Measurements from ENCODE around the gene B4GALNT1. TPM values are rescaled to one million over a fixed set of nuclear protein-coding genes. Genes with fewer than 3 reads are reported as not detected.

The B4GALNT1 gene
- total RNA-seq = 1.9 and 8.4 TPM in 2 replicates

DNA sequence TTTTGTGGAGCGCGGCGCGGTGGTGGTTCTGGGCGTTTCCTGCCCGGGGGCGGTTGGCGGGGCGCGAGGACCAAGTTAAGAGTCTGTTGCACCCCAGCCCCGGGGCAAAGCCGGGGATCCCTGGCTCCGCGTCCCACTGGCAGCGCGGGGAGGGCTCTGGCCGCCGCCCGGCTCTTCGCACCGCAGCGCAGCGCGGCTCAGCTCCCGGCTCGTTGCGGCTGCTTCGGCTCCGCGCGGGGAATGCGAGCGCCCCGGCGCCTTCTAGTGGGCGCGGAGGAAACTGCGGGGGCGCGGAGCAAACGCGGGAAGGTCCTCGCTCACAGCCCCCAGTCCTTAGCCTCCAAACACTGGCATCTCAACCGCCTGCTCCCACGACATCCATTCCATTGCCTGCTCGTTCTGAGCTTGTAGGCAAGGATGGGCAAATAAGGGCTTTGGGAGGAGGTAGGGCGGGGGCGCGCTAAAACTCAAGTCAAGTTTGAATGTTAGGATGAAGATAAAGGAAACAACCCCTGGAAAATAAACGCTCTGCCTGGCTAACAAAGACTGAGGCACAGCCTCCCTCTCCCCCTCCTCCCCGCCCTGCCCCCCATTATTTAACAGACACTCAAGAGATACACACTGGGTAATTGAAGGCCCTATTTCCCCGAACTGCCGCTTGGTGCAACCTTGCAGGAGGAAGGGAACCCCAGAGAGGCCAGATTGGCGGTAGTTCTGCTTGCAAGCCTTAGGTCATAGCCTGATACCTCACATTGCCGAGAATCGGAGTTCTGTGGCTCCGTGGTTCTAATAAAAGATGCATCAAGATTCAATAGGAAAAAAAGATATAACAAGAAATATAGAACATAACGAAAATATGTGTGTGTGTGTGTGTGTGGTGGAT lies at the start of gene B4GALNT1:
Gene B4GALNT1, minus strand, starts transcription at position 244 of the 883 bp plus-strand sequence. CDS start 1,069 bp downstream, outside the sequence.

DNA sequence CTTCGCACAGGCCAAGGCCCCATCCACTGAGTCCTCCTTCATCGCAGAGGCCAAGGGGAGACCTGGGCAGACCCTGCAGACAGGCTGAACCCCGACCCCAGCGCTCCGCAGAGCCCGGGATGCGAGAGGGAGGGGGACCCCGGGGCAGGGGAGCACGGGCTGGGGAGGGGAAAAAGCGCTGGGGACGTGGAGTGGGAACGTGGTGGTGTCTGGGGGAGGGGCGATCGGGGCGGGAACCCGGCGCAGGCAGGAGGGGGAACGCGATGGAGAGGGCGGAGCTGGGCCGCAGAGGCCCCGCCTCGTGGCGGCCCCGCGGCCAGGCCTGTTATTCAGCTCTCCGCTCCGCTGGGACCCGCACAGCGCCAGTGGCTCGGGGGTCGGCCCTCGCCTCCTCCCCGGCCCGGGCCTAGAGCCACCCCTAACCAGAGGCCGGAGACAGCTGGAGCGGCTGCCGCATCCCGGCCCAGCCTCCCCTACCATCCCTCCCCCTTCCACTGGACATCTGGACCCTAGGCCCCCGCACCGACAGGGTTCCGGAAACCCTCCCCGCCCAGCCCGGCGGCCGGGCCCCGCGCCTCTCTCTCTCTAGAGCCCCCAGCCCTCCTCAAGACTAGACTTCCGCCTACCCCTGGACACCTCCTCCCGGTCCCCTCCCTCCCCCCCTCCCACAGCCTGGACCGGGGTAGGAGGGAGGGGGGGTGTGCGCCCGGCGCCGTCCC lies 21.7 kb downstream of the B4GALNT1 start, which contains the start of gene ARHGEF25:
Gene ARHGEF25, plus strand, starts transcription at position 328 of the 719 bp plus-strand sequence. CDS start 460 bp downstream, outside the sequence.

DNA sequence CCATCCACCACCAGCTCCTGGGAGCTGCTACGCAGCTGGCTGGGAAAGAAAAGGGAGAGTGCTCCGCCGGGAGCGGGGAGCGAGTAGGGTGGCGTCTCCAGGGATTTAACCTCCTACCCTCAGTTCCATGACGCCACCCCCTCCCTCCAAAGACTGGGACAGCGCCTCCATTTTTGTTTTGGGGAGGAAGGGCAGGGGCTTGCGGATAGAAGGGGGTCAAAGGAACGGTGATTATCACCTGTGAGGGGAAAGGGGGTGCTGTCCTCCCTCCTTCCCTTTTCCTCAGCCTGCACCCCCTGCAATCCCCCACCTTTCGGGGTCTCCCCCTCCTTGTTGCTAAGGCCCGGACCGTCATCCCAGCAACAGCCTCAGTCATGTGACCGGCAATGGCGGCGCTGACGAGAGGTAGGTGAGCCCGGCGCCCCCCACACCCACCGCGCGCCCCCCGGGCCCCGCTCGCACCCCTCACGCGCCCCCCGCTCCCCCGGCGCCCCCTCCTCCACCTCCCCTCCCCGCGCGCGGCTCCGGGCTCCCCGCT lies 28.5 kb downstream of the B4GALNT1 start, which contains the start of gene DTX3:
Gene DTX3, plus strand, starts transcription at position 371 of the 538 bp plus-strand sequence. CDS start 1,694 bp downstream, outside the sequence.

DNA sequence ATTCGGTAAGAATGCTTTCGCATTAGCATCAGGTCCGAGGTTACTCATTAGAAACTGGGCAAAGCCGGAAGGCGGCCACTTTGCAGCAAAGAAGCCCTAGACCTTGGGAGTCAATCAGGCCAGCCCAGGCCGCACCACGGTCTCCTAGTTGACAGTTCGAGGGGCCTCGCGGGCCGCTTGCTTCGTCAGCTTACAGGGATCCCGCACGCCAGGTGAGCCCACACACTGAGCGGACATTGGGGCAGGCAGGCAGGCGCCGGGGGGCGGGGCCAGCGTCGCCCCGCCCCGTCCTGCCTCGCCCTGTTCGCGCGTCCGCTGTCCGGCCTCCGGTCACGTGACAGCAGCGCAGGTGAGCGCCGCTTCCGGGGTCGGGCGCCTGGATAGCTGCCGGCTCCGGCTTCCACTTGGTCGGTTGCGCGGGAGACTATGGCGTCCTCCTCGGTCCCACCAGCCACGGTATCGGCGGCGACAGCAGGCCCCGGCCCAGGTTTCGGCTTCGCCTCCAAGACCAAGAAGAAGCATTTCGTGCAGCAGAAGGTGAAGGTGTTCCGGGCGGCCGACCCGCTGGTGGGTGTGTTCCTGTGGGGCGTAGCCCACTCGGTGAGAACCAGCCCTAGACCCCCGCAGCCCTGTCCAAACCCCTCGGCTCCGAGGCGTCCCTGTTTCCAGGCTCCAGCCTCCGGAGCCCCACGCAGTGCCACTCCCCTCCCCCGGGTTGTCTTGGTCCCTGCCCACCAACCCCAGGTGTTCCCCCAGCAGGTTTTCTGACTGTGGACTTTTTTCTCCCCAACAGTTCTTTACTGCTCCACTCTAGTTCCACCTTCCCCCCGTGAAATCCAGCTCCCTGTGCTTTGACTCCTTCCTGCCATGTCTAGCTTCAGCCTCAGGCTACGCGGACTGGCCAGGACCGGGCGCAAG lies 41.9 kb downstream of the B4GALNT1 start, which contains the start of gene PIP4K2C:
Gene PIP4K2C, plus strand, starts transcription at position 329 of the 918 bp plus-strand sequence. Its CDS starts 98 bp downstream, at position 427.

Other genes starting within 250 kb of the B4GALNT1 start
- gene R3HDM2, start 202.2 kb downstream of the B4GALNT1 start, total RNA-seq = 19.3 and 23.9 TPM in 2 replicates
- gene INHBC, start 198.4 kb downstream of the B4GALNT1 start, total RNA-seq = not detected in 2 replicates
- gene INHBE, start 177.9 kb downstream of the B4GALNT1 start, total RNA-seq = 3.5 and 6.2 TPM in 2 replicates
- gene GLI1, start 173.4 kb downstream of the B4GALNT1 start, total RNA-seq = 1.4 and 3.7 TPM in 2 replicates
- 0.18 TPM in 1 of 2 replicates, not detected in the other for gene ARHGAP9, start 153.3 kb downstream of the B4GALNT1 start, total RNA-seq
- 166 and 202 TPM in 2 replicates for gene MARS1, start 145.1 kb downstream of the B4GALNT1 start, total RNA-seq
- 32.9 and 42.7 TPM in 2 replicates for gene DDIT3, start 112.7 kb downstream of the B4GALNT1 start, total RNA-seq
- 5.8 and 7.5 TPM in 2 replicates for gene MBD6, start 110.4 kb downstream of the B4GALNT1 start, total RNA-seq
- gene DCTN2, start 86.0 kb downstream of the B4GALNT1 start, total RNA-seq = 175 and 242 TPM in 2 replicates
- 0.29 and 0.89 TPM in 2 replicates for gene KIF5A, start 83.2 kb downstream of the B4GALNT1 start, total RNA-seq
- gene PIP4K2C, start 42.0 kb downstream of the B4GALNT1 start, total RNA-seq = 19.8 and 32.0 TPM in 2 replicates
- gene DTX3, start 28.4 kb downstream of the B4GALNT1 start, total RNA-seq = 29.4 and 33.7 TPM in 2 replicates
- gene ARHGEF25, start 21.8 kb downstream of the B4GALNT1 start, total RNA-seq = 42.4 and 51.6 TPM in 2 replicates
- 207 and 276 TPM in 2 replicates for gene OS9, start 60.9 kb upstream of the B4GALNT1 start, total RNA-seq
- under 0.01 TPM in 1 of 2 replicates, not detected in the other for gene AGAP2, start 105.5 kb upstream of the B4GALNT1 start, total RNA-seq
- 80.4 and 86.0 TPM in 2 replicates for gene TSPAN31, start 111.8 kb upstream of the B4GALNT1 start, total RNA-seq
- gene CDK4, start 119.1 kb upstream of the B4GALNT1 start, total RNA-seq = 137 and 172 TPM in 2 replicates
- 0.71 and 3.7 TPM in 2 replicates for gene MARCHF9, start 121.9 kb upstream of the B4GALNT1 start, total RNA-seq
- gene CYP27B1, start 133.9 kb upstream of the B4GALNT1 start, total RNA-seq = 1.4 TPM in 1 of 2 replicates, not detected in the other
- gene METTL1, start 138.9 kb upstream of the B4GALNT1 start, total RNA-seq = 11.7 and 19.0 TPM in 2 replicates
- 4.6 and 9.7 TPM in 2 replicates for gene EEF1AKMT3, start 139.4 kb upstream of the B4GALNT1 start, total RNA-seq
- gene TSFM, start 149.6 kb upstream of the B4GALNT1 start, total RNA-seq = 28.0 and 42.9 TPM in 2 replicates
- 1.1 and 3.7 TPM in 2 replicates for gene AVIL, start 185.5 kb upstream of the B4GALNT1 start, total RNA-seq
- gene CTDSP2, start 213.5 kb upstream of the B4GALNT1 start, total RNA-seq = 115 and 118 TPM in 2 replicates

Measured in myometrial cell (primary cell).